ENCODE results near the gene TSPAN31. TPM values are rescaled to one million over a fixed set of nuclear protein-coding genes. Genes with fewer than 3 reads are reported as not detected.

TSPAN31 gene
- total and polyA plus RNA-seq, 8 donors = 12.2 to 29.8 (median 14.5) TPM

DNA sequence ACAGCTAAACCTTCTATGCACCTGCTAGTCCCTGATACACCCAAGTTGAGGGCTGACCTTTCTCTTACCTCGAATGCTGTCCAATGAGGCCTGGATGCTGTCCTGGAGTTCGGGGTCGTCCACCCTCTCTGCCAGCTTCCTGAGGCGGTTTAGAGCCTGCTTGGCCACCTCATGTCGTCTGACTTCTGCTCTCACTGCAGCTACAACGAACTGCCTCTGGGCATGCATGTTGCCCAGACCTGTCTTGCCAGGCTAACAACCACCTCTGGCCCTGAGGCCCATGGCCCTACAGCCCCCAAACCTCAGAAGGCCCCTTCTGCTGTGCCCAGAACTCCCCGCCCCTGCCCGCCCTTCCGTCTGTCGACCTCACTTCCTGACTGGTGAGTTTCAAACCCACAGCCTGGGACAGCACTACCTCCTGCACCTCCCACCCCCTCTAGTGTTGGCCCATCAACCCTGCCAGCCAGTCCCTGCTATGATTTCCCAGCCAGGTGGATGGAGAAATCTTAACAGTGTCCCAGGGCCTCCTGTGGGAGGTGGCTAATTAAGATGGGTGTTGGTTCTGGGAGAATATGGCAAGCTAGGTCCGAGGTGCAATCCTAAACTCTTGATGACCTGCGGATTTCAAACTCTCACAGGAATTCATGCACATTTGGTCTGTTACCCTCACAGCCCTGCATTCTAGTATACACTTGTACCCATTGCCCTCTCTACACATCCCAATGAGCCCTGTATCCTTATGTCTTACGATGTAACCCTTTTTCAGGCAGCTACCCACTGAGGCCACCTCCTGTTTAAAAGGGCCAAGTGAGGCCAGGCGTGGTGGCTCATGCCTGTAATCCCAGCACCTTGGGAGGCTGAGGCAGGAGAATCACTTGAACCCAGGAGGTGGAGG is 2.7 kb upstream of the TSPAN31 start:
- no peak for FAIRE-seq
- no peak for ATAC-seq
- H3K4me3 ChIP-seq = no peak overlapping the region
- no peaks in the 10 kb centered on the region for H3K9me3 ChIP-seq
- peaks cover 9 to 15% (median 11%) of the 10 kb centered on the region in 3 donors for H3K4me1 ChIP-seq
- H3K27ac ChIP-seq = no peak overlapping the region
- DNase-seq = no peak
- 47 to 54% methylated on average over 14 of the region's 14 CpGs for WGBS, 2 donors
- TF ChIP-seq CTCF (IDR thresholded peaks at IDR 0.05) = no peak
- peaks cover 0 to under 1% (median 0%) of the 10 kb centered on the region in 4 donors for H3K27me3 ChIP-seq
- intact Hi-C loops (cut with DNase I) = no loop called here
- H3K36me3 ChIP-seq = no peaks in the 10 kb centered on the region

DNA sequence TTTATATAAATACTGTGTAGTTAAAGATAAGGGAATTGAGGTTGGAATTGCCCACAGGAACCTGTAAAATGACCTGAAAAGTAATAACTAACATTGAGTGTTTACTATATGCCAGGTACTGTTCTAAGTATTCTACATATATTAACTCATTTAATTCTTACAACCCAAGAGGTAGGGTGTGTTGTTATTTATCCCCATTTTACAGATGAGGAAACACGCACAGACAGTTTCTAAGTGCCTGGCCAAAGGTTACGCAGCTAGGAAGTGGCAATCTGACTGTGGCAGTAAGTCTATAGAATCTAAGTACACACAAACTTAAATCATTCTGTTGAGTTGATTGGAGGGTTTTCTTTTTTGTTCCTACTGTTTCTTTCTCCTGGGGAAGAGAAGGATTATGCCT is 1.1 kb upstream of the TSPAN31 start:
- TF ChIP-seq CTCF (IDR thresholded peaks at IDR 0.05) = no peak
- no peak overlapping the region for H3K27ac ChIP-seq
- peaks cover 0 to 15% (median 7%) of the 10 kb centered on the region in 3 donors for H3K36me3 ChIP-seq
- FAIRE-seq (no peak), ATAC-seq (no peak), DNase-seq (no peak)
- no peaks in the 10 kb centered on the region for H3K27me3 ChIP-seq
- no peak overlapping the region for H3K4me3 ChIP-seq
- WGBS, 2 donors = 77 to 82% methylated on average over 2 of the region's 2 CpGs
- intact Hi-C loops (cut with DNase I) = no loop called here
- H3K4me1 ChIP-seq = peaks cover 0 to 8% (median 0%) of the 10 kb centered on the region in 3 donors
- no peaks in the 10 kb centered on the region for H3K9me3 ChIP-seq

GRCh38 chr12:57744194-57744776 is 554 bp upstream of the TSPAN31 start:
- Histone ChIP-seq H3K36me3 (peaks cover 0 to 19% (median 12%) of the 10 kb centered on the region in 3 donors), H3K9me3 (no peaks in the 10 kb centered on the region), H3K27ac (peak overlapping the region; percentile 86 to 95 (median 91)), H3K4me1 (peaks cover 0 to 8% (median 0%) of the 10 kb centered on the region in 3 donors), H3K4me3 (peak overlapping the region; percentile 23 to 68 (median 64)), H3K27me3 (no peaks in the 10 kb centered on the region)
- intact Hi-C loops (cut with DNase I) = no loop called here
- no peak for TF ChIP-seq CTCF (IDR thresholded peaks at IDR 0.05)
- peak in 4 of 6 donors; percentile 69 to 82 (median 75) for DNase-seq
- 5 to 6% methylated on average over 21 of the region's 21 CpGs for WGBS, 2 donors
- no peak for FAIRE-seq
- ATAC-seq = peak; percentile 72 to 76 (median 76)

DNA sequence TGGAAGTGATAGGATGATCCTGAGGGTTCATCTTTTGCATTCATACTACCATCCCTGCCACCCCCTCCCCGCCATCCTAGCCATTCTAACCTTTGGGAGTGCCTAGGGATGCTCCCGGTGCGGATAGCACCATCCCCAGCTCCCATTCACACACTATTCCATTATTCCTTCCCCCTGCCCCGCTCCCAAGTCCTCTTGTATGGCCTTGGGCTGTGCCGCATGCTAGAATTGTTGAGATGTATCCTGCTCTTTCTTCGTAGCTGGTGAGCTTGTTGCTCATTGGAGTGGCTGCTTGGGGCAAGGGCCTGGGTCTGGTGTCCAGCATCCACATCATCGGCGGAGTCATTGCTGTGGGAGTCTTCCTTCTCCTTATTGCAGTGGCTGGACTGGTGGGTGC is 644 bp downstream of the TSPAN31 start:
- no peak for TF ChIP-seq CTCF (IDR thresholded peaks at IDR 0.05)
- H3K36me3 ChIP-seq = peaks cover 0 to 23% (median 14%) of the 10 kb centered on the region in 3 donors
- H3K27ac ChIP-seq = peak overlapping the region; percentile 86 to 95 (median 91)
- FAIRE-seq (no peak), ATAC-seq (peak; percentile 3 to 11 (median 4)), DNase-seq (peak in 1 of 6 donors; percentile 35)
- no peaks in the 10 kb centered on the region for H3K9me3 ChIP-seq
- H3K4me3 ChIP-seq = peak overlapping the region; percentile 62 to 69 (median 66)
- H3K27me3 ChIP-seq = no peaks in the 10 kb centered on the region
- intact Hi-C loops (cut with DNase I) = no loop called here
- 33% methylated on average over 8 of the region's 8 CpGs for WGBS, 2 donors
- peaks cover 0 to 8% (median 0%) of the 10 kb centered on the region in 3 donors for H3K4me1 ChIP-seq

Measured in pancreas (tissue), 10 donors.